HL-60 (cell line): Measurements from ENCODE around the gene OR2D2.

ENCODE experiments used
- CTCF ChIP-seq: IDR thresholded peaks from one replicate; pipeline ENCODE4 v1.5.1; 2011; ENCODE audit warnings: low read length, control low read depth, inconsistent platforms; ENCODE audit not compliant: insufficient read depth
- GABPA ChIP-seq: IDR thresholded peaks from 2 replicates; pipeline ENCODE4 v1.6.1; 2012; ENCODE audit warnings: low read depth
- POLR2AphosphoS5 ChIP-seq: IDR thresholded peaks from 2 replicates; pipeline ENCODE4 v1.6.1; 2012; ENCODE audit warnings: low read depth
- REST ChIP-seq: IDR thresholded peaks from 2 replicates; pipeline ENCODE4 v1.6.1; 2012; ENCODE audit warnings: low read depth; ENCODE audit not compliant: insufficient replicate concordance
- SPI1 ChIP-seq: IDR thresholded peaks from 2 replicates; pipeline ENCODE4 v1.6.1; 2012; ENCODE audit warnings: low read depth, mild to moderate bottlenecking, borderline replicate concordance

- no peak for TF ChIP-seq CTCF
- no peak for TF ChIP-seq POLR2AphosphoS5
- no peak for TF ChIP-seq REST
- no peak for TF ChIP-seq GABPA
- TF ChIP-seq SPI1, result no peak
These were observed 19.1 kb upstream of the OR2D2 start for GRCh38 chr11:6911378-6911777.
